Endodermal cell (in vitro differentiated cells): ENCODE measurements around the gene CEND1. TPM values are rescaled to one million over a fixed set of nuclear protein-coding genes. Genes with fewer than 3 reads are reported as not detected.
A peak's percentile ranks its signal among the peaks of the same experiment; 100 is the strongest.

Experiments
- DNase-seq: peaks from one replicate; pipeline ENCODE4 v3.0.0-alpha.2; 2017
- H3K27ac ChIP-seq: 2 replicates; pipeline ENCODE4 v1.5.1; 2013; ENCODE audit warnings: mild to moderate bottlenecking, low read depth, low read length, moderate library complexity
- H3K27me3 ChIP-seq: 2 replicates; pipeline ENCODE4 v1.6.1; 2013; ENCODE audit warnings: mild to moderate bottlenecking, low read length, moderate library complexity; ENCODE audit not compliant: insufficient read depth, control insufficient read depth, poor library complexity, severe bottlenecking
- H3K36me3 ChIP-seq: 2 replicates; pipeline ENCODE4 v1.7.0; 2013; ENCODE audit warnings: mild to moderate bottlenecking, low read length, moderate library complexity; ENCODE audit not compliant: control insufficient read depth, insufficient read depth
- H3K4me1 ChIP-seq: one replicate; pipeline ENCODE4 v1.7.0; 2013; ENCODE audit warnings: low read length; ENCODE audit not compliant: control insufficient read depth, insufficient read depth
- H3K4me3 ChIP-seq: 2 replicates; pipeline ENCODE4 v1.5.1; 2013; ENCODE audit warnings: mild to moderate bottlenecking, low read length, moderate library complexity
- H3K9ac ChIP-seq: 2 replicates; pipeline ENCODE4 v1.6.1; 2013; ENCODE audit warnings: mild to moderate bottlenecking, low read length, moderate library complexity; ENCODE audit not compliant: poor library complexity, severe bottlenecking; ENCODE audit errors: extremely low read depth
- H3K9me3 ChIP-seq: 2 replicates; pipeline ENCODE4 v1.6.1; 2013; ENCODE audit warnings: mild to moderate bottlenecking, low read length, moderate library complexity; ENCODE audit not compliant: control insufficient read depth
- H3K27ac Mint-ChIP-seq: 2 replicates; pipeline ENCODE4 v1.8.0; 2020; ENCODE audit warnings: mixed read lengths
- H3K27me3 Mint-ChIP-seq: 2 replicates; pipeline ENCODE4 v1.8.0; 2021; ENCODE audit warnings: mild to moderate bottlenecking, mixed read lengths; ENCODE audit not compliant: insufficient read depth
- H3K36me3 Mint-ChIP-seq: 2 replicates; pipeline ENCODE4 v1.8.0; 2020; ENCODE audit warnings: low read depth, mixed read lengths
- H3K4me1 Mint-ChIP-seq: 2 replicates; pipeline ENCODE4 v1.8.0; 2020; ENCODE audit warnings: mixed read lengths
- H3K4me3 Mint-ChIP-seq: 2 replicates; pipeline ENCODE4 v1.8.0; 2020; ENCODE audit warnings: mild to moderate bottlenecking, moderate library complexity, mixed read lengths
- H3K9me3 Mint-ChIP-seq: 2 replicates; pipeline ENCODE4 v1.8.0; 2020; ENCODE audit warnings: mild to moderate bottlenecking, mixed read lengths
- WGBS, 2 experiments: methylation state at CpG; one replicate each; pipeline versions ENCODE4 v1.1.5 to v1.1.7; 2013; ENCODE audit warnings: missing lambda C conversion rate in 2 of 2, mixed read lengths in 1 of 2; ENCODE audit not compliant: insufficient coverage in 1 of 2, insufficient read length in 1 of 2; 5-methylcytosine and 5-hydroxymethylcytosine counted together
- total RNA-seq, 2 donors: library from RNA; stranded (reverse); fragmentation: NEBNext Ultra II Directional in 1 of 2; extraction: Animal tissue kit (Norgen Biotek cat#: 25700) in 1 of 2; gene quantifications; 2 replicates in 1 of 2; 3 replicates in 1 of 2; pipeline ENCODE4 v1.2.1, GENCODE V29; 2021
- TF ChIP-seq, protein P1 (sequence below): fragments of 200-600 bp; sonication (generic); conservative IDR thresholded peaks from 2 replicates; pipeline ENCODE4 v1.5.0; 2021; ENCODE audit warnings: antibody characterized with exemption, mild to moderate bottlenecking

Gene CEND1
- total RNA-seq, 2 donors from 2014 or later, result not detected

- no peak for DNase-seq
- Mint-ChIP-seq H3K36me3 (peaks cover 22% of the 10 kb centered on the region), H3K9me3 (no peaks in the 10 kb centered on the region), H3K27ac (no peak overlapping the region), H3K4me1 (peaks cover 8% of the 10 kb centered on the region), H3K4me3 (no peak overlapping the region), H3K27me3 (no peaks in the 10 kb centered on the region)
- H3K27ac ChIP-seq, result no peak overlapping the region
- TF ChIP-seq, protein P1, sequence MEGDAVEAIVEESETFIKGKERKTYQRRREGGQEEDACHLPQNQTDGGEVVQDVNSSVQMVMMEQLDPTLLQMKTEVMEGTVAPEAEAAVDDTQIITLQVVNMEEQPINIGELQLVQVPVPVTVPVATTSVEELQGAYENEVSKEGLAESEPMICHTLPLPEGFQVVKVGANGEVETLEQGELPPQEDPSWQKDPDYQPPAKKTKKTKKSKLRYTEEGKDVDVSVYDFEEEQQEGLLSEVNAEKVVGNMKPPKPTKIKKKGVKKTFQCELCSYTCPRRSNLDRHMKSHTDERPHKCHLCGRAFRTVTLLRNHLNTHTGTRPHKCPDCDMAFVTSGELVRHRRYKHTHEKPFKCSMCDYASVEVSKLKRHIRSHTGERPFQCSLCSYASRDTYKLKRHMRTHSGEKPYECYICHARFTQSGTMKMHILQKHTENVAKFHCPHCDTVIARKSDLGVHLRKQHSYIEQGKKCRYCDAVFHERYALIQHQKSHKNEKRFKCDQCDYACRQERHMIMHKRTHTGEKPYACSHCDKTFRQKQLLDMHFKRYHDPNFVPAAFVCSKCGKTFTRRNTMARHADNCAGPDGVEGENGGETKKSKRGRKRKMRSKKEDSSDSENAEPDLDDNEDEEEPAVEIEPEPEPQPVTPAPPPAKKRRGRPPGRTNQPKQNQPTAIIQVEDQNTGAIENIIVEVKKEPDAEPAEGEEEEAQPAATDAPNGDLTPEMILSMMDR, result no peak
- 94 to 98% methylated on average over 9 of the region's 9 CpGs for WGBS, 2 experiments
- no peaks in the 10 kb centered on the region for H3K9me3 ChIP-seq
- H3K9ac ChIP-seq, result no peak overlapping the region
- H3K4me1 ChIP-seq, result peaks cover 8% of the 10 kb centered on the region
- no peaks in the 10 kb centered on the region for H3K27me3 ChIP-seq
- peaks cover 28% of the 10 kb centered on the region for H3K36me3 ChIP-seq
- no peak overlapping the region for H3K4me3 ChIP-seq
Measured at GRCh38 chr11:773830-774229, 16.1 kb downstream of the CEND1 start.

GRCh38 chr11:773425-773824, 16.5 kb downstream of the CEND1 start:
- peak overlapping the region; percentile 72 for H3K27ac ChIP-seq
- H3K27me3 Mint-ChIP-seq, result no peaks in the 10 kb centered on the region
- peaks cover 21% of the 10 kb centered on the region for H3K36me3 Mint-ChIP-seq
- no peak overlapping the region for H3K4me3 ChIP-seq
- peaks cover 7% of the 10 kb centered on the region for H3K4me1 ChIP-seq
- peaks cover 8% of the 10 kb centered on the region for H3K4me1 Mint-ChIP-seq
- 90 to 94% methylated on average over 2 to 5 of the region's 5 CpGs for WGBS, 2 experiments
- no peaks in the 10 kb centered on the region for H3K27me3 ChIP-seq
- H3K9me3 Mint-ChIP-seq, result no peaks in the 10 kb centered on the region
- no peak for DNase-seq
- peaks cover 28% of the 10 kb centered on the region for H3K36me3 ChIP-seq
- no peak overlapping the region for H3K4me3 Mint-ChIP-seq
- H3K9ac ChIP-seq, result no peak overlapping the region
- no peak overlapping the region for H3K27ac Mint-ChIP-seq
- TF ChIP-seq, protein P1, result no peak
- no peaks in the 10 kb centered on the region for H3K9me3 ChIP-seq

- TF ChIP-seq, protein P1, result no peak
- Histone ChIP-seq H3K9ac (no peak overlapping the region), H3K4me1 (peaks cover 5% of the 10 kb centered on the region), H3K9me3 (no peaks in the 10 kb centered on the region), H3K27me3 (no peaks in the 10 kb centered on the region), H3K27ac (peak overlapping the region; percentile 72), H3K36me3 (peaks cover 28% of the 10 kb centered on the region), H3K4me3 (no peak overlapping the region)
- Mint-ChIP-seq H3K27ac (no peak overlapping the region), H3K4me3 (no peak overlapping the region), H3K27me3 (no peaks in the 10 kb centered on the region), H3K9me3 (no peaks in the 10 kb centered on the region), H3K36me3 (peaks cover 21% of the 10 kb centered on the region), H3K4me1 (peaks cover 8% of the 10 kb centered on the region)
- WGBS, 2 experiments, result 90 to 92% methylated on average over 27 to 34 of the region's 34 CpGs
- DNase-seq, result no peak
Measured at GRCh38 chr11:772429-773390, 17.2 kb downstream of the CEND1 start.
